ENCODE data around the gene RPS17. TPM values are rescaled to one million over a fixed set of nuclear protein-coding genes. Genes with fewer than 3 reads are reported as not detected.

The RPS17 gene
- total and polyA plus RNA-seq, 2 of the 4 experiments (the other 2 are of a cell fraction): 2,617 to 4,201 TPM

DNA sequence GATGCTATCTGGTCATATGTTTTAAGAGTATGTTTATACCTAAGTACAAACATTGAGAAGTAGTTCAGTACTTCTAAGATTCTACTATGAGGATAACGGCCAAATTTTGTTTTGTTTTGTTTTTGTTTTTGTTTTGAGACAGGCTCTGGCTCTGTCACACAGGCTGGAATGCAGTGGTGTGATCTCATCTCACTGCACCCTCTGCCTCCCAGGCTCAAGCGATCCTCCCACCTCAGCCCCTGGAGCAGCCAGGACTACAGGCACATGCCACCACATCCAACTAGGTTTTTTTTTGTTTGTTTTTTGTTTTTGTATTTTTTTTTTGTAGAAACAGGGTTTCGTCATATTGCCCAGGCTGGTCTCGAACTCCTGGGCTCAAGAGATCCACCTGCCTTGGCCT, 47.5 kb upstream of the RPS17 start (continued):
- TF ChIP-seq, protein P1, sequence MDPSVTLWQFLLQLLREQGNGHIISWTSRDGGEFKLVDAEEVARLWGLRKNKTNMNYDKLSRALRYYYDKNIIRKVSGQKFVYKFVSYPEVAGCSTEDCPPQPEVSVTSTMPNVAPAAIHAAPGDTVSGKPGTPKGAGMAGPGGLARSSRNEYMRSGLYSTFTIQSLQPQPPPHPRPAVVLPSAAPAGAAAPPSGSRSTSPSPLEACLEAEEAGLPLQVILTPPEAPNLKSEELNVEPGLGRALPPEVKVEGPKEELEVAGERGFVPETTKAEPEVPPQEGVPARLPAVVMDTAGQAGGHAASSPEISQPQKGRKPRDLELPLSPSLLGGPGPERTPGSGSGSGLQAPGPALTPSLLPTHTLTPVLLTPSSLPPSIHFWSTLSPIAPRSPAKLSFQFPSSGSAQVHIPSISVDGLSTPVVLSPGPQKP (IDR thresholded peaks at IDR 0.05; ENCODE audit: borderline replicate concordance, low read depth, low read length): no peak
- TF ChIP-seq BHLHE40 (IDR thresholded peaks at IDR 0.05; ENCODE audit: low read depth, low read length) (no peak), NFE2L2 (IDR thresholded peaks at IDR 0.05; ENCODE audit: low read depth, low read length) (no peak), FOS (IDR thresholded peaks at IDR 0.05; ENCODE audit: low read depth, low read length) (no peak), SMC3 (IDR thresholded peaks at IDR 0.05; ENCODE audit: low read depth, low read length) (no peak)
- TF ChIP-seq, protein P2, sequence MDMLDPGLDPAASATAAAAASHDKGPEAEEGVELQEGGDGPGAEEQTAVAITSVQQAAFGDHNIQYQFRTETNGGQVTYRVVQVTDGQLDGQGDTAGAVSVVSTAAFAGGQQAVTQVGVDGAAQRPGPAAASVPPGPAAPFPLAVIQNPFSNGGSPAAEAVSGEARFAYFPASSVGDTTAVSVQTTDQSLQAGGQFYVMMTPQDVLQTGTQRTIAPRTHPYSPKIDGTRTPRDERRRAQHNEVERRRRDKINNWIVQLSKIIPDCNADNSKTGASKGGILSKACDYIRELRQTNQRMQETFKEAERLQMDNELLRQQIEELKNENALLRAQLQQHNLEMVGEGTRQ (IDR thresholded peaks at IDR 0.05; ENCODE audit: low read depth, low read length): no peak

Data from IMR-90 (cell line).